ENCODE results near the gene FGD5.

The FGD5 gene

GRCh38 chr3:14831916-14832450, 13.2 kb downstream of the FGD5 start:
- FAIRE-seq, result no peak

DNA sequence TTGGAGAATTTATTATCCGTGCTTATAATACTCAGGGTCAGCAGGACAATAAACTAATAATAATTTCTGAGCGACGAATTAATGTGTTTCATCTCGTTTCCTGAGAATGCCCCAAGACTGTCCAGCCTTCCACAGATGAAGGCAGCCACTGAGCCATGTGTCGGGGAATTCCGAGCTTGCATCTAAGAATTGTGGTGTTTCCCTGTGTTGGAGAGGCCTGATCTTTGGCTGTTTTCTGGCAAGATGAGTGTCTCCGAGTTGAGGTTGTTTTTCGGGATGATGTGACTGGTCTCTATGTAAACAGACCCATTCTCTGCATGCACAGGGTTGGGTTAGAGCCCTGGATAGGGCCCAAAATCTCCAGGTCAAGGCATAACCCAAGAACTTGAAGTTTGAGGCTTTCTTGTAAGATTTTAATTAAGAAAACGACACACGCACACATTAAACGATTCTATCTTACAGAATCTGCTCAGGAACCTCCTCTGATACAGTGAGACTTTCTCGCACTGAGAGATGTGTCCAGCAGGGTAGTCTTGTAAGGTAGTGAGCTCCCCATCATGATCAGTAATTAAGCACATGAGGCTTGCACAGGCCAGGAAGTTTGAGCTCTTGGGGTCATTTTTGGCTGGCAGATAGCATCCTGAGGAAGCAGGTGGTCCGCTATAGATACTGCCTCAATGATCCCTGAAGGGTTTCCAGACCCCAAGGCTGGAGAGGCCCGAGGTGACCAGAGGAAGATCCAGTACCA, 14.4 kb downstream of the FGD5 start:
- no peak for FAIRE-seq

- FAIRE-seq, result no peak
Measured at GRCh38 chr3:14834121-14834520, 15.4 kb downstream of the FGD5 start.

GRCh38 chr3:14834807-14835466, 16.2 kb downstream of the FGD5 start:
- no peak for FAIRE-seq

GRCh38 chr3:14836049-14836468, 17.3 kb downstream of the FGD5 start:
- no peak for FAIRE-seq

DNA sequence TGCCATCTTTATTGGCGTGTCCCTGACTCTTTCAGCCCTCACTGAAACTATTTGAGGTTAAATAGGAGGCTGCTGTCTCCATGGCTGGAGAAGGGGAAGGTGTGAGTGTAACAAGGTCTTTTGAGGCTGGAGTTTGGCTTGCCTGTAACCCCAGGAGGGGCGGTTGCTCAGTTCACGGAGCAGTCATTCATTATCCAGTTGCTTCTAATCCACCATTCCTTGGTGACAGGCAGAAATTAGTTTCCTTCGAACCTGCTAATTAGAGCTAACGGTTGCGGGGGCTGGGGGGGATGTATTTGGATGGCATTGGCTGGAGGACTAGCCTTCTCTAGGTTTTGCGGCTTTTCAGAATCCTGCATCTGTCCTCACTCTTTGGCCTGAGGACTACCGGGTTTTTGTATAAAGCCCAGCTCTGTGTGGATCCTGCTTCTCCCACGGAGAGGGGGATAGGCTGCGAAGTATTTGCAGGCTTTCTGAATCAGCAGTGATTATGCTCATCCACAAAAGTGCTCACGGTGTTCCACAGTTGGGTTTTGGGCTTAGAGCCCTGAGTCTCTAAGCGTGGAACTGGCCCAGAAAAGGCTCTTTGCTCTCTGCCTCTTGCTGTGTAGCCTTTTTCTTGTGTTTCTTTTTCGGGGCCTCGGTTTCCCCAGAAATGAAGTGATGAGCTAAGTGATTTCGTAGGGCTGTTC, 18.6 kb downstream of the FGD5 start:
- FAIRE-seq, result no peak

DNA sequence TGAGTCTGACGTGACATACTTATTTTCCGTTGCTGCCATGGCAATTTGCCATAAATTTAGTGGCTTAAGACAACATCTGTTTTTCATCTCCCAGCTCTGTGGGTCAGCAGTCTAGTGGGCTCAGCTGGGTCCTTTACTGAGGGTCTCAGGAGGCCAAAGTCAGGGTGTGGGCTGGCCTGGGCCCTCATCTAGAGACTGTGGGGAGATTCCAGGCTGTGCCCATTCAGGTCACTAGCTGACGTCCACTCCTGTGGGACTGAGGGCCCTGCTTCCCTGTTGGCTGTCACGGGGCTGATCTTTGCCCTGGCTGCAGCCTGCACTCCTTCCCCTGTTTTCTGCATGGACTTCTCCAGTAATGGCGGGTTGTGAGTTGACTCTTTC, 19.1 kb downstream of the FGD5 start:
- FAIRE-seq, result no peak

GRCh38 chr3:14839236-14839635, 20.5 kb downstream of the FGD5 start:
- no peak for FAIRE-seq

GRCh38 chr3:14841836-14842235, 23.1 kb downstream of the FGD5 start:
- FAIRE-seq, result no peak

- no peak for FAIRE-seq
Measured at GRCh38 chr3:14842277-14842676, 23.5 kb downstream of the FGD5 start.

GRCh38 chr3:14843321-14843720, 24.6 kb downstream of the FGD5 start:
- no peak for FAIRE-seq

DNA sequence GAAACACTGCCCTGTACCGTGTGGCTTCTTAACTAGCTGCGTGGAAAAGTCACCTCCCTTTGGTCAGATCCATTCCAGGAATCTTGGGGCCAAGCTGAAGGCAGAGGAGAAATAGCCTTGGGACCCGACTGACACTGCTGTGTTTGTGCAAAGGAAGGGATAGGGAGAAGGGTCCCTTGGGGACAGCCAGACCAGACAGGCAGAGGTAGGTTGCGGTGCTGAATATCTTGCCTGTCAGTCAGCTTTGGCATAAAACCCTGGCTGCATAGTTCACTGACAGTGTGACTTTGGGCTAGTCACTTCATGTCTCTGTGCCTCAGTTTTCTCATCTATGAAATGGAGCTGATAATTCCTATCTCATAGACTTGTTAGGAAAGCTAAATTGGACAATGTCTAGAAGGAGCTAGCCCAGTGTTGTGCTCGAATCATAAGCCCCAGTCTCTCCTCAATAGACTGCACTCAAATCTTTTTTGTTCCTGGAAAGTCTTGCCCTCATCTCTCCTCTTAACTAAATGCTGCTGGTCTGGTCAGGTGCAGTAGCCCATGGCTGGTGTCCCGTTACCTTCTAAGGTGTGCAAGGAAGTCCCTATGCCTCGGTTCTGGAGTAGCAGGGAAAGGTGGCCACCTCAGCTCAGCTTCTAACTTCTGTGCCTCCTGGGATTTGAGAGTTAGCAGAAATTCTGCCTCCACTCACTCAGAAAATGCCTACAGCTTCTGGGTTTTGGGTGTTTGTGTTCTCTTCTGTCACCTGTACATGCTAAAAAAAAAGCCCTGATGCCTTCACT, 25.8 kb downstream of the FGD5 start:
- FAIRE-seq, result no peak

- no peak for FAIRE-seq
Measured at GRCh38 chr3:14845180-14845579, 26.4 kb downstream of the FGD5 start.

DNA sequence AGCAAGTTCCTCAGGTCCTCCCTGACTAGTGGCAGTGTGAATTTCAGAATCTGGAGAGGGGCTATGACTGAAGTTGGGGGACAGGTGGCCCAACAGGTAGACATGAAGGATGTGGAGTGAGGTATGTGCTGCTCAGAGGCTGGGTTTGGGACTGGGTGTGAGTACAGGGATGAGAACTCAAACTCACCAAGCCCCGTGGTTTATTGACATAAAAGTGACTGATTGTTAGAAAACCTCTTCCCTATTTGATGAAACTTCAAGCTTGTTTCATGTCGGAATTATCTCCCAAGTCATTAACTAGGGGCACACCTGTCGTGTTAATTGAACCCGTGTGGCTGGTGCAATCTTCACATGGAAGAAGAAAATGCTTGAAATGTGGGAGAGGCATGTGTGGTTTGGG, 27.1 kb downstream of the FGD5 start:
- no peak for FAIRE-seq

DNA sequence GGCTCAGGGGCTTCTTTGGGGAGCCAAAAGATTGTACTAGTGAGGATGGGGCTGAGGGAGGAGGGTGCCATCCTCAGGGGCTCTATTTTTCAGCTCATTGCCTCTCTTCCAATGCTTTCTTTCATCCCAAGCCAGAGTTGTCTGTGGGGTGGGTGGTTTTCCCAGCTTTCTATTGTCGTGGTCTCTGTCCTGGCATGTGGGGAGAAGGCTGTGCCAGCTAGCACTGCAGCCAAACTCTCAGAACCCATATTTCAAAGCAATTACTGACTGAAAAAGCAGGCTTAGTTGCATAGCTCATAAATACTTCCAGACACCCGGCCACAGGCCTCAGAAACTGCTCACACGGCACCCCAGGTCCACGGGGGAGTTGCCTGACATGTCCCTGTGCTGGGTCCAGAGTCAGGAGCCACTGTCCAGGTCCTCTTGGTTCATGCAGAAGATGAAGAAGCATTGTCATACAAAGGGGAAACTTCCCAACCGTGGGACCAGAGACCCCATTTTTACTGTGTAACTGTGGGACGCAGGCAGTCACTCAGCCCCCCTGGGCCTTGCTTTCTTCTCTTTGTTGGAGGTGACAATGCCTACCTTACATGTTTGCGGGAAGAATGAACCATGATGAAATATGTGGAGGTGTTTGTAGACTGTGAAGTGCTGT, 27.6 kb downstream of the FGD5 start:
- FAIRE-seq, result no peak

DNA sequence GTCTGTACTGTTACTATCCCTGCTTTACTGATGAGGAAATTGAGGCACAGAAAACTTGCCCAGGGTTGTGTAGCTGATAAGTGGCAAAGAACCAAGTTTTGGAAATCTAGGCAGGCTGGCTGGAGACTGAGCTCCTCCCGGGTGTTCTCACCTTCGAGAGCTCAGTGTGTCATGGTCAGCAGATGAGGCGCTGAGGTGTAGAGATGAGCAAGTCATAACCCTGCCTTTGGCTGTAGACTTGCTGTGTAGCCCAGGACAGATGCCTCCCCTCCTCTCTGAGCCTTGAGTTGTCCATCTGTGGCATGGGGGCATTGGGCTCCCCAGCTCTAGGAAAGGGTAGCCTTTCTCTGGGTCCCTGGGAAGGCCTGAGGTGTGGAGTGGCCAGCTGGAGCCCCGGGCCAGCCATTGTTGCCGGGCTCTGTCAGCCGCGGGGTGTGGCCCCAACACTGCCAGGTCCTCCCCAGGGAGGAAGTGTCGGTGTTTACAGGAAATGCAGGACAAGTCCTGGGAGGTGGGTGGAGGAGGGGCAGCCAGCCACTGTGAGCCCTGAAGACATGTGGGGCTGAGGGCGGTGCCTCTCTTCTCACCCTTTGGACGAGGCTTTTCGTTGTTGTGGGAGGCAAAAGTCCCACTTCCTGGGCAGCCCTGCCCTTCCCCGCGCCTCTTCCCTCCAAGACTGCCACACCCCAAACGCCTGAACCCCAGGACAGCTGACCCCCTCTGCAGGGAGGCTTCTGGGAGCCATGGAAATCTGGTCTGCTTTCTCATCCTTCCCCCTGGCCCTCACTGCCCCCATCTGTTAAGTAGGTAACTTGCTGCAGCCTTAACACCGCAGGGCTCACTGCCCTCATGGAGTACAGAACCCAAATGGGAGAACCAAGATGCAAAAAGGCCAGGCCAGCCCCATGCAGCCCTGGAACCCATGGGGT, 29.1 kb downstream of the FGD5 start:
- FAIRE-seq, result no peak

DNA sequence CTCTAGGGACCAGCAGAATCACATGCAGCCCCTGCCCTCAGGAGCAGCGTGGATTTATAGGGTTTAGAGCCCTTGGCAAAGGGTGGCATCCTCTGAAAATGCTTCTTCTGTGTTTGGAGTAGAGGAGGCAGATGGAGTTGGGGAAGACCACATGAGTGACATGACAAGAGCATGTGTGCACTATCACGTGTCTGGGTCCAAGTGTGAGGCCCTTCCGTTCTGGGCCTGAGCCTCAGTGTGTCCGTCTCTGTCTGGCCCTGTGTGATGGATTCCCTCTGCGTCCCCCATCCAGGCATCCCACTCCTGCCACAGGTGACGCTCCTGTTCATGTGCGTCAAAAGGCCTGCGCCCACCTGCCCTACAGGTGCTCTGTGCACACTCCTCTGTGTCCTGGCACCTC, 30.1 kb downstream of the FGD5 start:
- FAIRE-seq, result no peak

- no peak for FAIRE-seq
Measured at GRCh38 chr3:14849638-14850230, 31.0 kb downstream of the FGD5 start.

DNA sequence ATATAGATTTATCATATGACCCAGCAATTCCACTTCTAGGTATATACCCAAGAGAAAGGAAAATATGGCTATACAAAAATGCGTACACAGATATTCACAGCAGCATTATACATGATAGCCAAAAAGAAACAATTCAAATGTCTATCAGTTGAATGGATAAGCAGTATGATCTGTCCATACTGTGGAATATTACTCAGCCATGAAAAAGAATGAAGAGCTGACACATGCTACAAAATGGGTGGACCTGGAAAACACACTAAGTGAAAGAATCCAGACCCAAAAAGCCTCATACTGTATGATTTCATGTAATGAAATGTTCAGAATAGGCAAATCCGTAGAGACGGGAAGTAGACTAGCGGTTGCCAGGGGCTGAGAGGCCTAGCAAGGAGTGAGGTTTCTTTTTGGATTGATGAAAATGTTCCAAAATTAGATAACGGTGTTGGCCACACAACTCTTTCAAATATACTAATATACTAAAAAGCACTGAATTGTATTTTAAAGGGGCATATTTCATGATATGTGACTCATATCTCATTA, 33.4 kb downstream of the FGD5 start:
- FAIRE-seq, result no peak

GRCh38 chr3:14852717-14853116, 34.0 kb downstream of the FGD5 start:
- FAIRE-seq, result no peak
